ENCODE measurements around the gene KIF6.

- TF ChIP-seq CTCF (IDR thresholded peaks at IDR 0.05) (no peak), POLR2A (IDR thresholded peaks at IDR 0.05) (no peak), POLR2AphosphoS5 (IDR thresholded peaks at IDR 0.05) (no peak)
Observed at GRCh38 chr6:39307462-39307861, 417.7 kb downstream of the KIF6 start.
